ENCODE data around the gene ACTR8.

The ACTR8 gene

GRCh38 chr3:53891497-53892285, 9.7 kb upstream of the ACTR8 start, which contains the start of gene SELENOK:
SELENOK (minus strand) TSS chr3:53891859.
- no peaks in the 10 kb centered on the region for H3K36me3 ChIP-seq (ENCODE audit: insufficient read depth, low read length)
- no peak within 1 kb of the TSS for H3K27ac ChIP-seq (ENCODE audit: low read length)
- H3K9me3 ChIP-seq (ENCODE audit: insufficient read depth, low read length, severe bottlenecking) = no peaks in the 10 kb centered on the region
- ATAC-seq (ENCODE audit: insufficient read depth, low read depth) (no peak), DNase-seq (no peak)
- peaks cover 25% of the 10 kb centered on the region for H3K27me3 ChIP-seq (ENCODE audit: insufficient read depth, low read length, poor library complexity)
- H3K4me1 ChIP-seq (ENCODE audit: insufficient read depth, low read length) = peaks cover 2% of the 10 kb centered on the region; the same call in 1 of the 2 replicates
- H3K9ac ChIP-seq (ENCODE audit: low read depth, low read length) = no peak within 1 kb of the TSS
- no peak within 1 kb of the TSS for H2AFZ ChIP-seq (ENCODE audit: low read depth, low read length)
- no peak within 1 kb of the TSS for H3K4me2 ChIP-seq (ENCODE audit: insufficient read depth, low read length)
- no peak within 1 kb of the TSS for H3K4me3 ChIP-seq (ENCODE audit: low read depth in 1 of 2, low read length in 2 of 2)
- no peaks in the 10 kb centered on the region for H4K20me1 ChIP-seq (ENCODE audit: insufficient read depth, low read length)
- TF ChIP-seq EZH2 (IDR thresholded peaks at IDR 0.05; ENCODE audit: borderline replicate concordance, low read depth, low read length, severe bottlenecking) (no peak), CTCF (IDR thresholded peaks at IDR 0.05; ENCODE audit: borderline replicate concordance, extremely low read depth, low read length, poor library complexity, severe bottlenecking) (no peak)
- no peaks in the 10 kb centered on the region for H3K79me2 ChIP-seq (ENCODE audit: insufficient read depth, low read length)

- Histone ChIP-seq H4K20me1 (ENCODE audit: insufficient read depth, low read length) (no peaks in the 10 kb centered on the region), H3K4me2 (ENCODE audit: insufficient read depth, low read length) (no peak overlapping the region), H3K27me3 (ENCODE audit: insufficient read depth, low read length, poor library complexity) (peaks cover 25% of the 10 kb centered on the region), H2AFZ (ENCODE audit: low read depth, low read length) (no peak overlapping the region), H3K79me2 (ENCODE audit: insufficient read depth, low read length) (no peaks in the 10 kb centered on the region), H3K36me3 (ENCODE audit: insufficient read depth, low read length) (no peaks in the 10 kb centered on the region), H3K4me1 (ENCODE audit: insufficient read depth, low read length) (peaks cover 2% of the 10 kb centered on the region; the same call in 1 of the 2 replicates), H3K27ac (ENCODE audit: low read length) (no peak overlapping the region), H3K4me3 (ENCODE audit: low read depth in 1 of 2, low read length in 2 of 2) (no peak overlapping the region), H3K9ac (ENCODE audit: low read depth, low read length) (no peak overlapping the region), H3K9me3 (ENCODE audit: insufficient read depth, low read length, severe bottlenecking) (no peaks in the 10 kb centered on the region)
- TF ChIP-seq EZH2 (IDR thresholded peaks at IDR 0.05; ENCODE audit: borderline replicate concordance, low read depth, low read length, severe bottlenecking) = no peak
- no peak for TF ChIP-seq CTCF (IDR thresholded peaks at IDR 0.05; ENCODE audit: borderline replicate concordance, extremely low read depth, low read length, poor library complexity, severe bottlenecking)
- no peak for DNase-seq
- no peak for ATAC-seq (ENCODE audit: insufficient read depth, low read depth)
Measured at GRCh38 chr3:53890726-53891475, 8.9 kb upstream of the ACTR8 start.

GRCh38 chr3:53888232-53888631, 6.3 kb upstream of the ACTR8 start:
- H3K79me2 ChIP-seq (ENCODE audit: insufficient read depth, low read length) = no peaks in the 10 kb centered on the region
- ATAC-seq (ENCODE audit: insufficient read depth, low read depth) = no peak
- H3K9ac ChIP-seq (ENCODE audit: low read depth, low read length) = no peak overlapping the region
- H3K27me3 ChIP-seq (ENCODE audit: insufficient read depth, low read length, poor library complexity) = peaks cover 31% of the 10 kb centered on the region
- H3K4me1 ChIP-seq (ENCODE audit: insufficient read depth, low read length) = peaks cover 2% of the 10 kb centered on the region; the same call in 1 of the 2 replicates
- H3K9me3 ChIP-seq (ENCODE audit: insufficient read depth, low read length, severe bottlenecking) = no peaks in the 10 kb centered on the region
- no peak overlapping the region for H2AFZ ChIP-seq (ENCODE audit: low read depth, low read length)
- no peaks in the 10 kb centered on the region for H3K36me3 ChIP-seq (ENCODE audit: insufficient read depth, low read length)
- TF ChIP-seq CTCF (IDR thresholded peaks at IDR 0.05; ENCODE audit: borderline replicate concordance, extremely low read depth, low read length, poor library complexity, severe bottlenecking) (no peak), EZH2 (IDR thresholded peaks at IDR 0.05; ENCODE audit: borderline replicate concordance, low read depth, low read length, severe bottlenecking) (no peak)
- no peak overlapping the region for H3K4me3 ChIP-seq (ENCODE audit: low read depth in 1 of 2, low read length in 2 of 2)
- no peak overlapping the region for H3K4me2 ChIP-seq (ENCODE audit: insufficient read depth, low read length)
- no peaks in the 10 kb centered on the region for H4K20me1 ChIP-seq (ENCODE audit: insufficient read depth, low read length)
- DNase-seq = no peak
- H3K27ac ChIP-seq (ENCODE audit: low read length) = no peak overlapping the region

Data from DND-41 (cell line).